ENCODE measurements around the gene BCAP29. TPM values are rescaled to one million over a fixed set of nuclear protein-coding genes. Genes with fewer than 3 reads are reported as not detected.

BCAP29 gene
- polyA plus RNA-seq, 1 experiment: 20.3 TPM

DNA sequence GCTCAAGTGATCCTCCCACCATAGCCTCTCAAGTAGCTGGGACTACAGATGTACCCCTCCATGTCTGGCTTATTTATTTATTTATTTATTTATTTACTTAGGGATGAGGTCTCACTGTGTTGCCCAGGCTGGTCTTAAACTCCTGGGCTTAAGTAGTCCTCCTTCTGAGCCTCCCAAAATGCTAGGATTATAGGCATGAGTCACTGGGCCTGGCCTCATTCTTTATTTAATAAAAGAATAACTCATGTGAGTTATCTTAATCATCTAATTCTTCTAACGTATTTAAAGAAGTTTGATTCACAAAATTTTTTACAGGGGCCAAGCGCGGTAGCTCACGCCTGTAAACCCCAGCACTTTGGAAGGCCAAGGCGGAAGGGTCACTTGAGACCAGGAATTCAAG lies 72.6 kb downstream of the BCAP29 start:
- H3K4me3 ChIP-seq (ENCODE audit: low read depth, low read length): no peak overlapping the region
- no peak for DNase-seq (ENCODE audit: low read depth)
- H3K27me3 ChIP-seq (ENCODE audit: control insufficient read depth, insufficient read depth, low read length): no peaks in the 10 kb centered on the region
- no peaks in the 10 kb centered on the region for H3K36me3 ChIP-seq (ENCODE audit: control insufficient read depth, insufficient read depth, low read length)
- TF ChIP-seq, protein P1, sequence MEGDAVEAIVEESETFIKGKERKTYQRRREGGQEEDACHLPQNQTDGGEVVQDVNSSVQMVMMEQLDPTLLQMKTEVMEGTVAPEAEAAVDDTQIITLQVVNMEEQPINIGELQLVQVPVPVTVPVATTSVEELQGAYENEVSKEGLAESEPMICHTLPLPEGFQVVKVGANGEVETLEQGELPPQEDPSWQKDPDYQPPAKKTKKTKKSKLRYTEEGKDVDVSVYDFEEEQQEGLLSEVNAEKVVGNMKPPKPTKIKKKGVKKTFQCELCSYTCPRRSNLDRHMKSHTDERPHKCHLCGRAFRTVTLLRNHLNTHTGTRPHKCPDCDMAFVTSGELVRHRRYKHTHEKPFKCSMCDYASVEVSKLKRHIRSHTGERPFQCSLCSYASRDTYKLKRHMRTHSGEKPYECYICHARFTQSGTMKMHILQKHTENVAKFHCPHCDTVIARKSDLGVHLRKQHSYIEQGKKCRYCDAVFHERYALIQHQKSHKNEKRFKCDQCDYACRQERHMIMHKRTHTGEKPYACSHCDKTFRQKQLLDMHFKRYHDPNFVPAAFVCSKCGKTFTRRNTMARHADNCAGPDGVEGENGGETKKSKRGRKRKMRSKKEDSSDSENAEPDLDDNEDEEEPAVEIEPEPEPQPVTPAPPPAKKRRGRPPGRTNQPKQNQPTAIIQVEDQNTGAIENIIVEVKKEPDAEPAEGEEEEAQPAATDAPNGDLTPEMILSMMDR (IDR thresholded peaks at IDR 0.05; ENCODE audit: insufficient read depth, low read depth, low read length): no peak
- ChIA-PET CTCF (interaction anchor here (1.1 to 1.3 kb wide), 2 partner anchors 10 to 39 kb away, joined by 3 read pairs; no protein-coding TSS in a partner anchor), POLR2A (no interaction called here)

DNA sequence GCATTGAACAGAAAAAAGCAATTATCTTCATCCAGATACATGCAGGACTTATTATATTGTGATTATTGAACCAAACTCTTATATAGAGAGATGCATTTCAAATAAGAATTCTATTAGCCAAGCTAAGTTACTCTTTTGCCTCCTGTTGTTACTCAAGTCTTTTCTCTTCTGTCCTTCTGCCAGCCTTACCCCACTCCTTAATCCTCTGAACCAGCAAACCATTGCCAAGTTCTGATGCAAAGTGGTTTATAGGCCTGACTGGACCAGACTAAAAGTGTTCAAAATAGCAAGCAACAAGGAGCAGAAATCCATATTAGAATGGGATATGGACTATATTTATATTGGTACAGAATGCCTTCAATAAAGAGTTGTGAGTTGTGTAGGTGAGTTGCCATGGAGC lies 78.4 kb downstream of the BCAP29 start:
- Histone ChIP-seq H3K4me3 (ENCODE audit: low read depth, low read length) (no peak overlapping the region), H3K27me3 (ENCODE audit: control insufficient read depth, insufficient read depth, low read length) (peaks cover 14% of the 10 kb centered on the region), H3K36me3 (ENCODE audit: control insufficient read depth, insufficient read depth, low read length) (no peaks in the 10 kb centered on the region)
- ChIA-PET POLR2A (no interaction called here), CTCF (no interaction called here)
- DNase-seq (ENCODE audit: low read depth): no peak
- TF ChIP-seq, protein P1 (IDR thresholded peaks at IDR 0.05; ENCODE audit: insufficient read depth, low read depth, low read length): no peak

DNA sequence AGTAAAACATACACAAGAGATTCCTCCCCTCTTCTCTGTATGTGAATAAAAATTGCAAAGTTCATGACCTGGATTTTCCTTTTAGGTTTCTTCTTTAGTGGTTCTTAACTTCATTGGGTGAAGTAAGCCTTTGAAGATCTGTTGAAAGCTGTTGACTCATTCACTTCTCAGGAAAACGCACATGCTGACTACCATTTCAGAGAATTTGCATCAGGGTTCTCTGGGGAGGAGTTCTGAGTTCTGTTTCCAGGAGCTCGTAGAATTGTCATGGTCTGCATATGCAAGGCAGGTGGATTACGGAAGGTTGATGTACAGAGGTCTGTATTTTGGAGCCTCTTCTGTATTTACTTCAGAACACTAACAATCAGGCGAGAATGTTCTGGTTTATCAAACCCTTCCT lies 79.6 kb downstream of the BCAP29 start:
- H3K36me3 ChIP-seq (ENCODE audit: control insufficient read depth, insufficient read depth, low read length): no peaks in the 10 kb centered on the region
- DNase-seq (ENCODE audit: low read depth): peak; percentile 17
- no peak overlapping the region for H3K4me3 ChIP-seq (ENCODE audit: low read depth, low read length)
- POLR2A ChIA-PET: no interaction called here
- H3K27me3 ChIP-seq (ENCODE audit: control insufficient read depth, insufficient read depth, low read length): peaks cover 14% of the 10 kb centered on the region
- CTCF ChIA-PET: no interaction called here
- TF ChIP-seq, protein P1 (IDR thresholded peaks at IDR 0.05; ENCODE audit: insufficient read depth, low read depth, low read length): no peak

DNA sequence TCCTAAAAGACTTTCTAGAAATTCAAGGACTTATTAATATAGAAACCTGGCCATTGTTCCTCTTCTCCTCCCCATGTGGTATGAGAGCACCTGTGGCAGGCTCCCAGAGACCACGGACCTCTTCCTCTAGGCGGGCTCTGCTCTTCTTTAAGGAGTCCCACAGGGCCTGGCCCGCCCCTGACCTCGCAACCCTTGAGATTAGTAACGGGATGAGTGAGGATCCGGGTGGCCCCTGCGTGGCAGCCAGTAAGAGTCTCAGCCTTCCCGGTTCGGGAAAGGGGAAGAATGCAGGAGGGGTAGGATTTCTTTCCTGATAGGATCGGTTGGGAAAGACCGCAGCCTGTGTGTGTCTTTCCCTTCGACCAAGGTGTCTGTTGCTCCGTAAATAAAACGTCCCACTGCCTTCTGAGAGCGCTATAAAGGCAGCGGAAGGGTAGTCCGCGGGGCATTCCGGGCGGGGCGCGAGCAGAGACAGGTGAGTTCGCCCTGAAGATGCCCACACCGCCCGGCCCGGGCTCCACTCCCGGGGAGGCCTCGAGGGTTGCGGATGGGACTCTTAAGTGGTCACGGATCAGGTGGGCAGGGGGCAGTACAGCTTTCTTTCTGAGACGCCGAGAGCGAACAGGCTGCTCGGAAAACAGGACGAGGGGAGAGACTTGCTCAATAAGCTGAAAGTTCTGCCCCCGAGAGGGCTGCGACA lies 80.5 kb downstream of the BCAP29 start, which contains the start of gene SLC26A4:
SLC26A4 (plus strand) TSS at position 448 of the 700 bp plus-strand sequence. CDS start 814 bp downstream, outside the sequence.
- no peak for DNase-seq (ENCODE audit: low read depth)
- TF ChIP-seq, protein P1 (IDR thresholded peaks at IDR 0.05; ENCODE audit: insufficient read depth, low read depth, low read length): no peak
- Histone ChIP-seq H3K4me3 (ENCODE audit: low read depth, low read length) (peak within 1 kb of the TSS; percentile 54), H3K36me3 (ENCODE audit: control insufficient read depth, insufficient read depth, low read length) (no peaks in the 10 kb centered on the region), H3K27me3 (ENCODE audit: control insufficient read depth, insufficient read depth, low read length) (peaks cover 16% of the 10 kb centered on the region)
- CTCF ChIA-PET: interaction anchor here (0.7 kb wide), 1 partner anchor 31 kb away, joined by 5 read pairs; no protein-coding TSS in a partner anchor
- POLR2A ChIA-PET: no interaction called here

DNA sequence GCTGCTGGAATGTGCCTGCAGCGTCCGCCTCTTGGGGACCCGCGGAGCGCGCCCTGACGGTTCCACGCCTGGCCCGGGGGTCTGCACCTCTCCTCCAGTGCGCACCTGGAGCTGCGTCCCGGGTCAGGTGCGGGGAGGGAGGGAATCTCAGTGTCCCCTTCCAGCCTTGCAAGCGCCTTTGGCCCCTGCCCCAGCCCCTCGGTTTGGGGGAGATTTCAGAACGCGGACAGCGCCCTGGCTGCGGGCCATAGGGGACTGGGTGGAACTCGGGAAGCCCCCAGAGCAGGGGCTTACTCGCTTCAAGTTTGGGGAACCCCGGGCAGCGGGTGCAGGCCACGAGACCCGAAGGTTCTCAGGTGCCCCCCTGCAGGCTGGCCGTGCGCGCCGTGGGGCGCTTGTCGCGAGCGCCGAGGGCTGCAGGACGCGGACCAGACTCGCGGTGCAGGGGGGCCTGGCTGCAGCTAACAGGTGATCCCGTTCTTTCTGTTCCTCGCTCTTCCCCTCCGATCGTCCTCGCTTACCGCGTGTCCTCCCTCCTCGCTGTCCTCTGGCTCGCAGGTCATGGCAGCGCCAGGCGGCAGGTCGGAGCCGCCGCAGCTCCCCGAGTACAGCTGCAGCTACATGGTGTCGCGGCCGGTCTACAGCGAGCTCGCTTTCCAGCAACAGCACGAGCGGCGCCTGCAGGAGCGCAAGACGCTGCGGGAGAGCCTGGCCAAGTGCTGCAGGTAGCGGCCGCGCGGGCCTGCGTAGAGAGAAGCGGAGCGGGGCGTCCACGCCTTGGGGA lies 81.2 kb downstream of the BCAP29 start:
- ChIA-PET CTCF (interaction anchor here (0.7 to 1.1 kb wide), 4 partner anchors 9 to 59 kb away, joined by 3 to 5 read pairs (median 4); no protein-coding TSS in a partner anchor), POLR2A (interaction anchor here (0.6 kb wide), 1 partner anchor 129 kb away, joined by 3 read pairs; no protein-coding TSS in a partner anchor)
- no peaks in the 10 kb centered on the region for H3K36me3 ChIP-seq (ENCODE audit: control insufficient read depth, insufficient read depth, low read length)
- H3K4me3 ChIP-seq (ENCODE audit: low read depth, low read length): peak overlapping the region; percentile 54
- no peak for DNase-seq (ENCODE audit: low read depth)
- H3K27me3 ChIP-seq (ENCODE audit: control insufficient read depth, insufficient read depth, low read length): peaks cover 16% of the 10 kb centered on the region
- TF ChIP-seq, protein P1 (IDR thresholded peaks at IDR 0.05; ENCODE audit: insufficient read depth, low read depth, low read length): peak; percentile 34; the same call in 1 of the 2 replicates

All from BJ (cell line).